Measurements from ENCODE around the gene MCUR1. TPM values are rescaled to one million over a fixed set of nuclear protein-coding genes. Genes with fewer than 3 reads are reported as not detected.

Gene MCUR1
- total RNA-seq, 1 experiment from 2014 or later, result 35.4 TPM

- Histone ChIP-seq H3K9me3 (ENCODE audit: control insufficient read depth, low read depth, low read length) (no peaks in the 10 kb centered on the region), H3K23ac (ENCODE audit: insufficient read length, low read depth, low read length) (no peak overlapping the region), H2BK5ac (ENCODE audit: insufficient read length, low read length) (no peak overlapping the region), H3K18ac (ENCODE audit: insufficient read length, low read depth, low read length) (no peak overlapping the region), H3K27ac (ENCODE audit: insufficient read length, low read depth, low read length) (no peak overlapping the region), H3K79me2 (ENCODE audit: insufficient read depth, low read length) (no peaks in the 10 kb centered on the region), H2BK120ac (ENCODE audit: low read depth, low read length, poor library complexity, severe bottlenecking) (no peak overlapping the region), H3K27me3 (ENCODE audit: insufficient read depth, low read length) (no peaks in the 10 kb centered on the region), H2BK15ac (ENCODE audit: low read depth, low read length) (no peak overlapping the region), H3T11ph (ENCODE audit: low read length) (no peak overlapping the region), H3K4me2 (ENCODE audit: insufficient read depth, insufficient read length, low read length) (no peak overlapping the region), H3K4me1 (ENCODE audit: insufficient read depth, low read length) (no peaks in the 10 kb centered on the region), H2AK5ac (ENCODE audit: insufficient read length, low read length) (no peak overlapping the region), H2BK12ac (ENCODE audit: insufficient read length, low read depth, low read length) (no peak overlapping the region), H3K79me1 (ENCODE audit: insufficient read depth, low read depth, low read length, poor library complexity, severe bottlenecking) (no peaks in the 10 kb centered on the region), H2BK20ac (ENCODE audit: low read depth, low read length, poor library complexity, severe bottlenecking) (no peak overlapping the region), H3K4ac (ENCODE audit: low read depth, low read length) (no peak overlapping the region), H3K56ac (ENCODE audit: insufficient read length, low read depth, low read length) (no peak overlapping the region), H3K9ac (ENCODE audit: extremely low read depth, insufficient read length, low read length) (no peak overlapping the region), H4K91ac (ENCODE audit: insufficient read length, low read depth, low read length) (no peak overlapping the region), H3K23me2 (ENCODE audit: insufficient read length, low read depth, low read length, poor library complexity, severe bottlenecking) (no peaks in the 10 kb centered on the region), H4K5ac (ENCODE audit: insufficient read length, low read depth, low read length) (no peak overlapping the region), H2AFZ (ENCODE audit: low read length) (no peak overlapping the region), H4K8ac (replicated peaks; ENCODE audit: insufficient read length, low read depth, low read length) (no peak overlapping the region), H3K14ac (ENCODE audit: insufficient read depth, low read length) (no peak overlapping the region), H4K20me1 (ENCODE audit: control insufficient read depth, insufficient read depth, insufficient read length) (no peaks in the 10 kb centered on the region)
- TF ChIP-seq CTCF (conservative IDR thresholded peaks at IDR 0.05), result no peak
- WGBS (ENCODE audit: extremely low coverage, insufficient read length, low lambda C conversion rate), result no CpG with 5 or more reads among the region's 4 CpGs
- H3K4me3 Mint-ChIP-seq, result no peak overlapping the region
- H3K4me1 Mint-ChIP-seq, result no peaks in the 10 kb centered on the region
- no peaks in the 10 kb centered on the region for H3K9me3 Mint-ChIP-seq
- H3K27me3 Mint-ChIP-seq (ENCODE audit: low read depth), result no peaks in the 10 kb centered on the region
- H3K36me3 Mint-ChIP-seq (ENCODE audit: insufficient read depth in 1 of 3, low read depth in 3 of 3), result peaks cover 2 to 64% (median 49%) of the 10 kb centered on the region in 3 experiments; a peak in 6 of 7 replicates
- DNase-seq, result no peak
- no peak overlapping the region for H3K27ac Mint-ChIP-seq
These were observed 10.8 kb downstream of the MCUR1 start for GRCh38 chr6:13803581-13803980.
